RPMI8226 (cell line): ENCODE data around the gene GMPR2.

Experiments used
- DNase-seq: peaks from one replicate; pipeline ENCODE4 v3.0.0-alpha.2; 2015

Gene GMPR2

GRCh38 chr14:24254630-24255392 lies 22.1 kb downstream of the GMPR2 start:
- DNase-seq = no peak

GRCh38 chr14:24255438-24255837 lies 22.7 kb downstream of the GMPR2 start:
- DNase-seq = no peak

DNA sequence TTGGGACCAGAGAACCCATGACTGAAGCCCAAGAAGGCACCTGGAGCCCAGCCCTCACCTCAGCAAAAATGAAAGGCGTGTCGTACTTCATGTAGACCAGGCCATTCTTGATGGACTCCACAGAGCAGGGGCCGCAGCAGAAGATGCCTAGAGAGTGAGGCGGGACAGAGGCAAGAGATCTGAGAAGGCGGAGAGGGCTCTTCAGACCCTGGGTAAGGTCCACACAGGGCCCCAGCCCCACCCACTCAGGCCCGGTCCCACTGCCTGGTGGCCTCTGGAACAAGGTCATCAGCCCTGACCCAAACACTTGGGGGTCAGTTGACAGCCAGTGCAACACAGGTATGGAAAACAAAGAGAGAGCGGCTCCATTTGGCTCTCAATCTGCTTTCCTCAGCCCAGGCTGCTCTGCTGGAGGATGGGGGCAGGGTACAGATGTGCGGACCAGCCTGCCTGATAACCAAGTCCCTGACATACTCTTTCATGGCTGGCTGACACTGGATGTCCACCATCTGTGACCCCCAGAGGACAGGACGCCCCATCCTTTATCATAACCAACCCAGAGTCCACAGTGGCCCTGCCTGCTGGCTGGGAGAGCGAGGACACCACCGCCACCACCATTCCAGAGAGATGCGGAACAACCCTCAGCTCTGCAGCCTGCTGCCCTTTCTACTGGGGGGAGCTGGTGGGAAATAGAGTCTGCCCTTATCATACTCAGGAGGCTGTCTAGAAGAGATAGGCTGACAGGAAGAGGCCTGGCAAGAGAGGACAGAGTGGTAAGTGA lies 23.4 kb downstream of the GMPR2 start:
- no peak for DNase-seq

DNA sequence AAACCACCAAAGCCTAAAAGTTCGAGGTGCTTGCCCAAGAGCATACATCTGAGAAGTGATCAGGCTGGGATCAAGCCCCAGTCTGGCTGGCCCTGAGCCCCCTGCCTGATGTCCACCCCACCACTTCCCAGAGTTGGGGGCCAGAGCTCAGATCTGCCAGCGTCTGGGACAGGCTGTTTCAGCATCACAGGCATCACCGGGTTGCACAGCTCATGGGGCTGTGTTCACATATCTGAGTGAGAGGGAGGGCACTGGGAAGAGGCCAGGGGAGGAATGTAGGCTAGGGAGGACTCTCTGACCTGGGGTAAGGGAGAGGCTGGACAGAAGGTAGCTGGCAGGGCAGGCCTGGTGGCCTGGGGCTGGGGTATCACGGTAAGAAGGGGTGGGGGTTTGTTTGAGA lies 24.2 kb downstream of the GMPR2 start:
- DNase-seq = no peak

DNA sequence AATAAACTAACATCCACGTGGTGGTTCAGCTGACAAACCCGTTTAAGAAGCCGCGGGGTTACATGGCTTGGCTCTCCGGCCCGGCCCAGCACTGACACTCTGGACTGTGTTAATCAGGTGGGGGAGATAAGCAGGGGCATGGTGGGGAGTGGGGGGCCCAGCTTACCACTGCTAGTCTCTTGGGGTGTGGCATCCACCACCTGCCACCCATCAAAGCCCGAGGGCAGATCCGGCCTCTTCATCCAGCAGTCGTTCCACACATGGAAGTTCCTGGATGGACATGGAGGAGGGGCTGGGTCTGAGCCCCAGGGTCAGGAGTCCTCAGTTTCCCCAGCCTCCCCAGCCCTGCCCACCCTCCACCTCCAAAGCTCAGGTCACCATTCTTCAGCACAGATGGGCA lies 25.4 kb downstream of the GMPR2 start:
- DNase-seq = no peak

DNA sequence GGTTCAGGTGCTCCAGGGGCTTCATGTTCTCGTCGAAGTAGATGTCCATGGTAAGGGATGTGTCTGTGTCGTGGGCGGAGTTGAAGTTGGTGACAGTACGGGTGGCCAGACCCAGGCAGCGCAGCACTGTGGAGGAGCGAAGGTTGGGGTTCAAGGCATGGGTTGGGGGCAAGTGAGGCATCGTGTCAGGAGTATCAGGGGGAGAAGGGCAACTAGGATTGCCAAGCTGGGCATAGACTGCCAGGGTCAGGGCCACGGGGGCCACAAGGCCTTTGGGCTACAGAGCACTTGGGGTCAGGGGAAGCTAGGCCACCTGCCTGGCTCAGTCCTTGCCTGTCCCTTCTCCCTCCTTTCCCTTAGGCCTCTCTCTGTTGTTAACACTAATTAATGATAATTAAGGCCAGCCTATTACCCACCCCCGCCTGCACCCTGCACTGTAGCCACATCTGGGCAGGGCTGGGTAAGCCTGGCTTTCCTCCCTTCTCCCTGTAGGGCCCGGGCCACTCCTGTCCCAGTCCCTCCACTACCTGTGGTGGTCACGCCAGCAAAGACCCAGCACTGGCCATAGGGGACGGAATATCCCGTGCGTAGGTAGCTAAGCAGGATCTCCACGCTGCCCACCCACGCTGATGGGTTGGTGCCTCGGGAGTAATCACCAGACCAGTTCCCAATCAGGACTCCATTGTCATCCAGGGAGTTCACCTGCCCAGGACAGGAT lies 26.0 kb downstream of the GMPR2 start:
- no peak for DNase-seq

- DNase-seq = no peak
These were observed 26.7 kb downstream of the GMPR2 start for GRCh38 chr14:24259282-24260025.

GRCh38 chr14:24260026-24260779 lies 27.5 kb downstream of the GMPR2 start:
- no peak for DNase-seq

DNA sequence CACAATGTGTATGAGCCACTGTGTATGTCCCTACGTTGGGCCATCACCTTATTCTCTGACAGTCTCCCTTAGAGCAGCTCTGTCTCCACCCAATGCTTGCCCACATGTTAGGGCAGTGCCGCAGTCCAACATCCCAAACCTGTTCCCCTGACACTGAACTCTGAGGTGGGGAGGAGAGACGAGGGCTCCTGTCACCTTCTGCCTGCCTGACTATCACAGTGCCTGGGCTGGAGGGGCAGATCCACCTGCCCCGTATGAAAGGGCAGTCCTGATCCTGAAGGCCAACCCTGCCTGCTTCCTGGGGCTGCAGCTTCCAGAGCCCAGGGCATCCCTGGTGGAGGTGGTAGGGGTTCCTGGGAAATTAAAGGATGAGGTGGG lies 28.0 kb downstream of the GMPR2 start:
- DNase-seq = no peak

GRCh38 chr14:24261256-24261968 lies 28.7 kb downstream of the GMPR2 start:
- DNase-seq = no peak

GRCh38 chr14:24261969-24262327 lies 29.2 kb downstream of the GMPR2 start:
- no peak for DNase-seq

GRCh38 chr14:24262821-24263733 lies 30.3 kb downstream of the GMPR2 start, which contains the start of gene TGM1:
TSS of gene TGM1 (minus strand) at chr14:24263177. CDS start at chr14:24262352, 825 bp downstream.
- DNase-seq = no peak

GRCh38 chr14:24263848-24264247 lies 31.1 kb downstream of the GMPR2 start:
- DNase-seq = no peak

- no peak for DNase-seq
These were observed 31.6 kb downstream of the GMPR2 start for GRCh38 chr14:24264298-24264697.

DNA sequence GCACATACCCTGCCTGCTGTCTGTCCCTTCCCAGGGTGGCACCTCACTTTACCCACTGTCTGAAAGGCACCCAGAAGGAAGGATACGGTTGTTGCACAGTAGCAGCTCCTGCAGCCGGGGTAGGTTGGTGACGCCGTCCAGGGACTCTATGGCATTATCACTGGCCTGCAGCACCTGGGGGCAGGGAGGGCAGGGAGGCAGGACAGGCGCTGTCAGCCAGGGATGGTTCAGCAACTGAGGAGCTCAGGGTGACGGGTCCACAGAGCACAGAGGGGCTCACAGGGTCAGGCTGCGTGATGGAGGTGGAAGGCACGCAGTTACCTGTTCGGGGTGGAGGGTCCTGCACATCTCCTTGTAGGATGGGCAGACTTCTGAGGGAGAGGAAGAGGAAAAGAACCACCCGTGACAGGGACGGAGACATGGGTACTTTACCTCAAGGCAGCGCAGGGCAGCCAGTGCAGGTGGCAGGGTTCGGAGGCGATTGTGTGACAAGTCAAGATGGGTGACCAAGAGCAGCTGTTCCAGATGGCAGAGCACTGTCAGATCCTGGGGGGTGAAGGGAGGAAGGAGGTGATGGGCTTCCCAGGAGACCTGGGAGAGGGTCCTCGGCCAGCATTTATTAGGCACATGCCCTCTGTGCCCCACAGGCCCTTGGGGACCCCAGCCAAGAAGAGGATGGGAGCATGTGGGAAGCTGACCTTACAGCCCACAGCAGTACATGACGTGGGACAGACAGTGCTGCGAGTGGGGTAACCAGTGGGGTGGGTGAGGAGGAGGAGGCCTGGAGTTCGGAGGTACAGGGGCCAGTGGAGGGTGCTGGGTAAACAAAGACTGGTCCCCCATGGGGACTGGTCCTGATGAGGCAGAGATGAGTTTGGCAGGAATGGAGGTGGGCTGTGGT lies 33.9 kb downstream of the GMPR2 start:
- no peak for DNase-seq

GRCh38 chr14:24267516-24267915 lies 34.8 kb downstream of the GMPR2 start:
- DNase-seq = no peak

DNA sequence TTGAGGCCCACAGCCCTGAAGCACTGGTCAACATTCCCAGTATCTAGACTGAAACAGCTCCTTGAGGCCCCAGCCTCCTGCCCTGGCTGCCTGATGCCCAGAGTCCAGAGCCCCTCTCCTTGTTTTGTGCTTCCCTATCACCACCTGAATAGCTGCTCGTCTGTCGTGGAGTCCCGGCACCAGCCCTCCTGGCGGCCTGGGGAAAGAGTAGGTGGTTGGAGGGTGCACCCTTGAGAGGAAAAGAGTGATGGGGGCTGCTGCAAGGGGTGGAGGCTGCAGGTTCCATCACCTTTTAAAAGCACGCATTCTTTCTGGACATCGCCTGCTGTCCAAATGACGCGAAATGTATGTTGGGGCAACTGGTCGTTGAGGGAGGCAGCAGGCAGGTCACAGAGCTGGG lies 35.5 kb downstream of the GMPR2 start:
- DNase-seq = no peak

- DNase-seq = no peak
These were observed 36.6 kb downstream of the GMPR2 start for GRCh38 chr14:24269368-24269767.

DNA sequence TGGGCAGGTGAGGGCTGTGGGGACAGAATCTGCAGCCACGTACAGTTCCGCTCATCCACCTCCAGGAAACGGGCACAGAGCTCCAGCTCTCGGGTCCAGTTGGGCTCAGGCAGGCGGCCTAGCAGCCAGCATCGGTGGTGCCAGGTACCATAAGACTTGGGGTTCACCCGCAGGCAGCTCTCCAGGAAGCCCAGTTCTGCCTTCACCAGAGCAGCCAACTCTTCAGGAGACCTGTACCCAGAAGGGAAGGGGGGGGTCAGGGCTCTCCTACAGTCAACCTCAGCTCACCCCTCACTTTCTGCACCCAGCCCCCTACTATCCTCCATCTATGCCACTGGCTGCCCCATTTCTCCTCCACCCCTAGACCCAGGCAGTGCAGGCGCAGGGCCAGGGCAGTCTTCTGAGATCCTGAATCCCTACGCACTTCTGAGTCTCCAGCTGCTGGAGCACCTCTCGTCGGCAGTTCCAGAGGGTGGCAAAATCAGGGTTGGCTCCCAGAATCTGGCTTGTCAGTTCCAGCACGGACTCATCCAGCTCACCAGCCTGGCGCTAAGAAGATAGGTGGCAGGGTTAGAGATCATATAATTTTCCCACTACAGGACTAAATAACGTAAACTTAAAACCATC lies 37.3 kb downstream of the GMPR2 start:
- no peak for DNase-seq
